ENCODE results near the gene SYNE2.
A peak's percentile ranks its signal among the peaks of the same experiment; 100 is the strongest.
"Not testable (repeated sequence)": the region's sequence is repeated elsewhere in the genome, so short reads cannot be mapped to it uniquely, and the experiment has no call there.

SYNE2 gene

DNA sequence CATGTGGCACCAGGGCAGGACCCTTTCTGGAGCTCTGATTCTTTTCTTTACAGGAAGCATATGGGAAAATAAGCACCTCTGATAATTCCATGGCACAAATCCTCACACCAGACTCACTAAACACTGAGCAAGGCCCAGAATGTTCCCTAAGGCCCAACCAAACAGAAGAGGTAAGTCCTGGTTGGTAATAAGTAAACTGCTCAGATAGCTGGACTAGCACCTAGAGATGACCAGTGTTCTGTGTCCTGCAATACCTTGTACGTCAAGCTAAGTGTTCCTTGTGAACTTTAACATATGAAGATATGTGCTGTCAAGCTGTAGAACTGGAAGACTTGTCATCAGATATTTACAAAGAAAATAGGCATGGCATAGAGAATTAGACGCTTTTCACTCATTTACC lies 254.6 kb downstream of the SYNE2 start:
- in situ Hi-C loops (cut with MboI; ENCODE audit: low pct_unique_long_range_greater_than_20kb, low sequenced_read_pairs): no loop called here
- DNase-seq: no peak

- in situ Hi-C loops (cut with MboI; ENCODE audit: low pct_unique_long_range_greater_than_20kb, low sequenced_read_pairs): no loop called here
- no peak for DNase-seq
Measured at GRCh38 chr14:64109819-64110554, 257.2 kb downstream of the SYNE2 start.

DNA sequence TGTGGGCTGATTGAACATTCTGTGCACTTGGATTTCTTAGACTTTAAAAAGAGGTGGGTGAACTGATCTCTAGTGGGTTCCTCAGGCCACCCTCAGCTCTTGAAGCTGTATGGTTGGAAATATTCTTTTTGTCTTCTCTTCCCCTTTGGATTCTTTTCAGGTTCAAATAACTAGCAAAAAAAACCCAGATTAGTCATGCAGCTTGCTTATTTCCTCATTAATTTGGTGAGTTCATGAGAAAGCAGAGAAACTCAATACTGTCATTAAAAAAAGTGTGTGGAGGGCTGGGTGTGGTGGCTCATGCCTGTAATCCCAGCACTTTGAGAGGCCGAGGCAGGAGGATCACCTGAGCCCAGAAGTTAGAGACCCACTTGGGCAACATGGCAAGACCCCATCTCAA lies 258.0 kb downstream of the SYNE2 start:
- no peak for DNase-seq
- in situ Hi-C loops (cut with MboI; ENCODE audit: low pct_unique_long_range_greater_than_20kb, low sequenced_read_pairs): no loop called here

- no peak for DNase-seq
- in situ Hi-C loops (cut with MboI; ENCODE audit: low pct_unique_long_range_greater_than_20kb, low sequenced_read_pairs): no loop called here
Measured at GRCh38 chr14:64112867-64113678, 260.3 kb downstream of the SYNE2 start.

DNA sequence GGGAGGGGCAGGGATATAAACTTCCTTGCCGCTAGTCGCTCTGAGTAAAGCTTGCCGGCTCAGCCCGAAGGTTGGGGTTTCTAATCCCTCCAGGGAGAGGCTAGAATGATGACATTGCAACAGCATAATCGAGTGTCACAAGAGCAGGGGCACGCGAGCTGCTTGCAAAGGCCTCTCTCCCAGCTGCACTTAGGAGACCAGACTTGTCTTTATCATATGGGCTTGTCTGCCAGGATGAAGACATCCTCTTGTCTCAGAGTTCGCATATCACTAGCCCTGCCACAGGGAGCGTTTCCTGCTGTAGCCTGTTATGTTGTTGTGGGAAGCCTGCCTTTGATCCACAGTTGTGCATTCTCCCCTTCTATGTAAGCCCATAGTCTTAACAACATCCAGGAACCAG lies 261.4 kb downstream of the SYNE2 start:
- no peak for DNase-seq
- in situ Hi-C loops (cut with MboI; ENCODE audit: low pct_unique_long_range_greater_than_20kb, low sequenced_read_pairs): no loop called here

DNA sequence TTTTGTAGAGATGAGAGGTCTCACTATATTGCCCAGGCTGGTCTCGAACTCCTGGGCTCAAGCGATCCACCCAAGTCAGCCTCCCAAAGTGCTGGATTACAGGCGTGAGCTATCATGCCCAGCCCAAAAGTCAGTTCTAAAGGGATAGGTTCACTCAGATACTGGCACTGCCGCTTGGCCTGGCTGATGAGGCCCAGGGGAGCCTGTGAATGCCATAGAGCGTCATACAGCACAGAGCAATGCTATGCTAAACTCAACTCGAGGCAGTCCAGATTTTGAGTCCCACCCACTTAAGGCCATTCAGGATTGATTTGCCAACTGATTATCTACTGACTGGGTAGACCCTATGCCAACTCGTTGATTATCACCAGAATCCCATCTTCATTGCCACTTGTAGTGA lies 262.0 kb downstream of the SYNE2 start:
- in situ Hi-C loops (cut with MboI; ENCODE audit: low pct_unique_long_range_greater_than_20kb, low sequenced_read_pairs): no loop called here
- DNase-seq: no peak

DNA sequence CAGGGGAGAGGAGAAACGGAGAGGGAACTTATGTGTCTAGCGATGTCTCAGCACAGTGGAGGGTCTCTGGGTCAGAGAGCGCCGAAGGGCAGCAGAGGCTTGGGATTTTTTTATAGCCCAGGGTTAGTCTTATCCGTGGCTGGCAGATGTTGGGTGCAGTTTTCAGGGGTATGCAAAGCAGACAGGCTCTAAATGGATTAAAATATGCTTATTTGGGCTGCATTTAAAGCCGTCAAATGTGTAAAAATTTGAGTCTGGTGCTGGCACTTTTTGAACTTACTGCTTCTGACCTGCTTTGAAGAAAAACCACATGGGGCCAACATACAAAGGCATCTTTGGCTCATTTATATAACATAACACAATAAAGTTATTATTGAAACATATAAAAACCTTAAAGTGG lies 262.6 kb downstream of the SYNE2 start:
- no peak for DNase-seq
- in situ Hi-C loops (cut with MboI; ENCODE audit: low pct_unique_long_range_greater_than_20kb, low sequenced_read_pairs): no loop called here

DNA sequence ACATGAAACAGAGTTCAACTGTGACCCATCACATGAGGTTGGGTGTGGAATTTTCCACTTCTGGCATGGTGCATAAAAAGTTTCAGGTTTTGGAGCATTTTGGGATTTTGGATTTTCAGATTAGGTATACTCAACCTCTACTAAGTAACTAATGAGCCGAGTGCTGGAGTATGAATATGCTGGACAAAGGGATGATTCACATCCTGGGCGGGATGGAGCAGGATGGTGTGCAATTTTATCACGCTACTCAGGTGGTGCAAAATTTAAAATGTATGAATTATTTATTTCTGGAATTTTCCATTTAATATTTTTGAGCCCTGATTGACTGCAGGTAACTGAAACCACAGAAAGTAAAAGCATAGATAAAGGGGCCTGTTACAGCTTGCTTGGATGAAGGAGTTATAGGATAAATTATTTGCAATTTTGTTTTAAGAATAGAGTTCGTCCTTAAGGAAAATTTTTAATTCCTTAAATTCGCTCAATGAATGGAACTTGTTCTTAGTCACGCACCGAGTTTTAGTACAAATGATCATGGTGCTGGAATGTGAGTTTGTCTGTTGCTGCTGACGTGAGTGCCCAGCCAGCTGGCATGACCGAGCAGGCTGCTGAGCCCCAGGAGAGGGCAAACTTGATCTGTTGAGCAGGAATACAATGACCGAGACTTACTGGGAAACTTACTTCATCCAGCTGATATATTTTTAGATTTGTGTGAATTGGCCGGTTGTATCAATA lies 265.0 kb downstream of the SYNE2 start:
- in situ Hi-C loops (cut with MboI; ENCODE audit: low pct_unique_long_range_greater_than_20kb, low sequenced_read_pairs): no loop called here
- DNase-seq: no peak

GRCh38 chr14:64118403-64118742 lies 265.6 kb downstream of the SYNE2 start:
- DNase-seq; in situ Hi-C loops (cut with MboI; ENCODE audit: low pct_unique_long_range_greater_than_20kb, low sequenced_read_pairs): not testable (repeated sequence)

DNA sequence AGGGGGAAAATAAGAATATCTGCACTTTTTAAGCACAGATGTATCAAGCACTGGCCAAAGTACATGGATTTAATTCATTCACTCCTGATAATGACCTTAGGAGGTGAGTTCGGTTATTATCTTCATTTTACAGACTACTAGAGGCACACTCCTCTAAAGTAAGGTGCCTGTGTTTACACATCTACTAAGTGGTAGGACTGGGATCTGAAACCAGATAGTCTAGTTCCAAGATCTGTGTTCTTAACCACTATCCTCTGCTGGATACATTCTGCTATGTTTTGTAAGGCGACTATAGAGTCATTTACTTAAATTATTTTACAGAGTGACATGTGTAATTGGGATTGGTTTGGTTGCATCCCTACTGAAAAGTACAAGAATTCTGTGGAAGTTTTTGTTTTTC lies 266.1 kb downstream of the SYNE2 start:
- no peak for DNase-seq

GRCh38 chr14:64119500-64119899 lies 266.7 kb downstream of the SYNE2 start:
- in situ Hi-C loops (cut with MboI; ENCODE audit: low pct_unique_long_range_greater_than_20kb, low sequenced_read_pairs): no loop called here
- DNase-seq: no peak

More for the DNA sequence above, 266.1 kb downstream of the SYNE2 start:
- in situ Hi-C loops (cut with MboI; ENCODE audit: low pct_unique_long_range_greater_than_20kb, low sequenced_read_pairs): no loop called here

DNA sequence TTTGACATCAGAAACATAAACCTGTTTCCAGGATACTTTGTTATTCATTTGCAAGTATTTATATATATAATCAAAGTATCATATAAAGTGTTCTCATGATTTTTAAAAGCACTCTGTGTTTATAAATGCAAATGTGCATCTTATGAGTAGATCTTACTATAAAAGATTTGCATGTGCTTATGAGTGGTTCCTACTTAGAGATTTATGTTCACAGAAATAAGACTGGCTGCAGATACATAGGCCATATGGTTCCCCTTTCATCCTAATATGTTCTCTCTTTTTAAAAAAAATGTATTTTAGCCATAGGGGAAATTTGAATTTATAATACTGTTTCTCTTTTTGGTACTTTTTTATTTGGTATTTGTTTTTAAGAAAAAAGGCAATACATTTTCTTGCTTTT lies 267.2 kb downstream of the SYNE2 start:
- no peak for DNase-seq
- in situ Hi-C loops (cut with MboI; ENCODE audit: low pct_unique_long_range_greater_than_20kb, low sequenced_read_pairs): no loop called here

DNA sequence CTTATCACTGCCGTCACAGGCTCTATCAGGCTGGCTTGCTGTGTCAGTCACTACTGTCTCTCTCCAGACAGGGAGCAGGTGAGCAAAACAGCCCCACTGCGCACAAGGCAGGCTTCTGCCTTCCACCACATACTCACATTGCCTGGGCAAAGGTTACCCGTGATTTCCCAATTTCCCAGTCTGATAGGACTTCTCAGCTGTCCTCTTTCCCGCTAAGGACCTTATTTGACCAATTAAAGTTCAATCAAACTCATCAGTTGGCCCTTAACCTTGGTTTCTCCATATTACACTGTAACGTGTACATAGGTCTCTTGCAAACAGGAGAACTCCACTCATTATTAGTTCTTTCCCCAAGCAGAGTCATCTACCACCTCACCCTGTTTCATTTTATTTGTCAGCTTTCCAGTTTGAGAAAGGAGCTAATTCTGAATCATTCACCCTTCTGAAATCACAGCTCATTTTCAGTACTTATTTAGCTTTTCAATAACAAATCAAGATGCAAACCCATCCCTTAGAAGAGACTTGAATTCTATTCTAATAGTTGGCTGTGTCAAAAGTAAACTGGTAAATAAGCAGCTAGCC lies 270.5 kb downstream of the SYNE2 start:
- in situ Hi-C loops (cut with MboI; ENCODE audit: low pct_unique_long_range_greater_than_20kb, low sequenced_read_pairs): no loop called here
- DNase-seq: no peak

DNA sequence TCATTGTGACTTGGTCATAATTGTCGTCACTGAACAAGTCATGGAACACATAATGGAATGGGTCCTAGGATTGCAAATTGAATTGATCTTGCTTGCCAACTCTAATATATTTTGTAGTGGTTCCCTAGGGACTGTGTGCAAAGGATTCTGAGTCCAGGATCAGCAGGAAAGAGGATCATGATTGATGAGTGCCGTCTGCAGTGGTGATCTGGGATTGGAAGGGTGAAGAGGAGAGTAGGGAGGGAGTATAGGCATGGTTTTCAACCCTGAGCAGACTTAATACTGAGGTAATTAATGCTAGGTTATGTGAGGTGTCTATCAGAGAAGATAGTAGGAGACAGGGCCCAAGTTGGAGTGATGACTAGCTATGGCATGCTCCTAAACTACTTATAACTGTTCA lies 272.5 kb downstream of the SYNE2 start:
- in situ Hi-C loops (cut with MboI; ENCODE audit: low pct_unique_long_range_greater_than_20kb, low sequenced_read_pairs): no loop called here
- no peak for DNase-seq

GRCh38 chr14:64126548-64126947 lies 273.7 kb downstream of the SYNE2 start:
- in situ Hi-C loops (cut with MboI; ENCODE audit: low pct_unique_long_range_greater_than_20kb, low sequenced_read_pairs): no loop called here

GRCh38 chr14:64137657-64138290 lies 285.0 kb downstream of the SYNE2 start:
- DNase-seq: peak; percentile 17
- in situ Hi-C loops (cut with MboI; ENCODE audit: low pct_unique_long_range_greater_than_20kb, low sequenced_read_pairs): no loop called here

More at GRCh38 chr14:64126548-64126947, 273.7 kb downstream of the SYNE2 start:
- no peak for DNase-seq

GRCh38 chr14:64147126-64147790 lies 294.5 kb downstream of the SYNE2 start:
- in situ Hi-C loops (cut with MboI; ENCODE audit: low pct_unique_long_range_greater_than_20kb, low sequenced_read_pairs): no loop called here
- DNase-seq: no peak

DNA sequence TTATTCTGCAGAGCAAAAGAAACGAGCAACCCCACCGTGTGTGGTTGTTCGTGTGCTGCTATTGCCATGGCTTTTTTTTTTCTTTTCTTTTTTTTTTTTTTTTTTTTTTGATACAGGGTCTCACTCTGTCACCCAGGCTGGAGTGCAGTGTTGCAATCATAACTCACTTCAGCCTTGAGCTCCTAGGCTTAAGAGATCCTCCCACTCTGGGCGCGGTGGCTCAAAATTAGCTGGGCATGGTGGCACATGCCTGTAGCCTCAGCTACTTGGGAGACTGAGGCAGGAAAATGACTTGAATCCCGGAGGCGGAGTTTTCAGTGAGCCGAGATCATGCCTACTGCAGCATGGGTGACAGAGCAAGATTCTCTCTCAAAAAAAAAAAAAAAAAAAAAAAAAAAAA lies 297.1 kb downstream of the SYNE2 start:
- no peak for DNase-seq

DNA sequence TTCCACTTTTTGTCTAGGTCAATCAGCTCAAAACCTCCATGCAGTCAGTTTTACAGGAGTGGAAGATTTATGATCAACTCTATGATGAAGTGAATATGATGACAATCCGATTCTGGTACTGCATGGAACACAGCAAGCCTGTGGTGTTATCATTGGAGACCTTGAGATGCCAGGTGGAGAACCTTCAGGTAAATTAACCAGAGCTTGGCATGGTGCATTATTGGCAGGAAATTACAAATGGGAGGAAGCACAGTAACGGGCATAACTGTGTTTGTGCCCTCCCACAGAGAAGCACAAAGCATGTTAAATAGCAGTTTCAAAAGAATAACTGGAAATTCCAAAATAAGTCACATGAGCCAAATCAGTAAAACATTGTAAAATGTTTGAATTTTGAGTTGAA lies 305.8 kb downstream of the SYNE2 start:
- DNase-seq: no peak
- in situ Hi-C loops (cut with MboI; ENCODE audit: low pct_unique_long_range_greater_than_20kb, low sequenced_read_pairs): no loop called here

More for the DNA sequence above, 297.1 kb downstream of the SYNE2 start:
- in situ Hi-C loops (cut with MboI; ENCODE audit: low pct_unique_long_range_greater_than_20kb, low sequenced_read_pairs): no loop called here
